Coronary artery (tissue), 2 donors: ENCODE data around the gene TLE7.

Experiments used
- DNase-seq: peaks from one replicate; pipeline ENCODE4 v3.0.0-alpha.2; 2017; ENCODE audit warnings: low spot score
- H3K27ac ChIP-seq, 2 donors: fragments of 200-600 bp; sonication (generic); one replicate each; pipeline ENCODE4 v1.5.1; 2016 to 2019
- H3K4me3 ChIP-seq: fragments of 200-600 bp; sonication (generic); 2 replicates; pipeline ENCODE4 v1.5.1; 2016; ENCODE audit warnings: mild to moderate bottlenecking, moderate library complexity
- CTCF ChIP-seq: fragments of 200-600 bp; sonication (generic); IDR thresholded peaks from one replicate; pipeline ENCODE4 v1.5.1; 2019; ENCODE audit warnings: antibody characterized with exemption

Gene TLE7

DNA sequence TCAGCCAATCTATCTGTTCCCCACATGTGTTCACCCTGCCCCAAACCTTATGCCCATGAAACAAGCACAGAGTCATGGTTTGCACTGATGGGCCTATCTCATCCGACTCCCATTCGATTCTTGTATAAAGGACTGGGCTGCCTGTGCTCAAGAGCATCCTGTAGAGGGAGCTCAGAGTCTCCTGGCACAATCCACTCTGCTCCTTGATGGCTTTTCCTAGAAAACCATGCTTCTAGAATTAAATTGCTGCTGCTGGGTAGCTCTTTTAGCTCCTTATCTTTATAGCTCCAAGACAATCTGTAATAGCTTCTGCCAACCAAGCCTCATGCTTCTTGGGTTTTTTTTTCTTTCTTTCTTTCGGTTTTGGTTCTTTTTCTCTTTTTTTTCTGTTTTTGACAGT is 37.6 kb upstream of the TLE7 start:
- DNase-seq: no peak
- no peak overlapping the region for H3K4me3 ChIP-seq
- no peak for TF ChIP-seq CTCF
- no peak overlapping the region for H3K27ac ChIP-seq

DNA sequence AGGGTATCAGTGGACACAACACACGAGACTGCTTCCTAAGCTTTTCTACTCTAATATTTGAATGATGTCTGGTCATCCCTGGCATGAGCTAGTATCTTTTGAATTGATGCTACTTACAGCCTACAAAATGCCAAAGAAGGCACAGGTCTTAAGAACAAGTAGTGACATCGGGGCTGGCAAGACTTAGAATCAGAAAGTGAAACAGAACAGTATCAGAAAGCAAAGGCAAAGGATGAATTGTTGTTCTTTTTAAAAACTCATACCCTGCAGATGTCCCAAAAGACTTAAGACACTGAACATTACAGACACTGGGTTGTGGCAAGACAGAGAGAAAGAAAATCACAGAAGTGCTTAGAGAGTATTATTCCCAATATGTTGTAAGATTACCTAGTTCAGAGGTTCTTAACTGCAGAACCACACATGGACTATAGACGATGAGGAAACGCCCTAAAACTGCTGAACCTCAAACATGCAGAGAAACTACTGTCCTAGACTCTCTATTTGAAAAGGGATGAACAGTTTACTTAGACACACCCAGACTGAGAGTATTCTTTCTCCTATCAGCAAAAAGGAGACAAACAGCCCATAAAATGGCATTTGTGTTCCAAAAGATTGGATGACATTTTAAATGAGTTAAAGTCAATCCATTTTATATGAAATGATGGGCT is 34.7 kb upstream of the TLE7 start:
- H3K27ac ChIP-seq: no peak overlapping the region
- no peak overlapping the region for H3K4me3 ChIP-seq
- TF ChIP-seq CTCF: no peak
- no peak for DNase-seq

GRCh38 chr16:71474864-71475263 is 33.0 kb upstream of the TLE7 start:
- Histone ChIP-seq H3K27ac (no peak overlapping the region), H3K4me3 (no peak overlapping the region)
- DNase-seq: no peak
- no peak for TF ChIP-seq CTCF

- DNase-seq: no peak
These were observed 32.0 kb upstream of the TLE7 start for GRCh38 chr16:71473891-71474290.

GRCh38 chr16:71472931-71473330 is 31.1 kb upstream of the TLE7 start:
- H3K27ac ChIP-seq: no peak overlapping the region
- no peak for TF ChIP-seq CTCF
- H3K4me3 ChIP-seq: no peak overlapping the region
- DNase-seq: no peak

More at GRCh38 chr16:71473891-71474290, 32.0 kb upstream of the TLE7 start:
- no peak overlapping the region for H3K4me3 ChIP-seq
- H3K27ac ChIP-seq: no peak overlapping the region
- no peak for TF ChIP-seq CTCF

DNA sequence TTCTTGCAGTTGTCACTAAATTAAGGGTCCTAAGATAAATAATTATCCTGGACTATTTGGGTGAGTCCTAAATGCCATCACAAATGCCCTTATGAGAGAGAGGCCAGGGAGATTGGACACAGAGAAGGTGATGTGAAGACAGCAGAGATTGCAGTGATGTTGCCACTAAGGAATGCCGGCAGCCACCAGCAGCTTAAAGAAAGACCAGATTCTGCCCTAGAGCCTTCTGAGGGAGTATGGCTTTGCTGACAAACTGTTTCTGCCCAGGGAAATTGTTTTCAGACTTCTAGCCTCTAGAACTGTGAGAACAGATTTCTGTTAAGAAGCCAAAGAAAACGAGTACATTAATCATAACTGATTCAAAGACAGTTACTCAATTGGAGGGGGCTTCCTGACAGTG is 30.2 kb upstream of the TLE7 start:
- H3K4me3 ChIP-seq: no peak overlapping the region
- H3K27ac ChIP-seq: no peak overlapping the region
- no peak for TF ChIP-seq CTCF
- DNase-seq: no peak

DNA sequence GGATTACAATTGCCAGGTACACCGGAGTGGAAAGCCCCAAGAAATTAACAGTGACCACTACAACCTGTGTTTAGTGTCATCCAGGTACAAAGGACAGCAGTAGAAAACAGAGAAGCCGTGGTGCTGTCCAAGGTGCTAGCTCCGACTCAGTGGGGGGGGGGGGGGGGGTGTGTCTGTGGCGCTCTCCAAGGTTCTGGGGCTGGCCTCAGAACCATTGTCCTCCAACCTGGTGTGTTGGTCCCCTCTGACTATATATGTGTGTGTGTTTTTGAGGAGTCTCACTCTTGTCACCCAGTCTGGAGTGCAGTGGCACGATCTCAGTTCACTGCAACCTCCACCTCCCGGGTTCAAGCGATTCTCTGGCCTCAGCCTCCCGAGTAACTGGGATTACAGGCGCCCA is 26.0 kb upstream of the TLE7 start:
- no peak overlapping the region for H3K4me3 ChIP-seq
- no peak for DNase-seq
- no peak for TF ChIP-seq CTCF
- no peak overlapping the region for H3K27ac ChIP-seq
